Thyroid gland (tissue), 4 donors: ENCODE data around the gene INVS.

Experiments
- POLR2A ChIP-seq, 2 donors: fragments of 450-650 bp; IDR thresholded peaks; one replicate each; pipeline ENCODE4 v1.6.1; 2017; ENCODE audit warnings: antibody characterized with exemption in 2 of 2, mild to moderate bottlenecking in 2 of 2, moderate library complexity in 1 of 2
- TF ChIP-seq, protein P1 (sequence below), 6 experiments: fragments of 200-600 bp in 3 of 6; fragments of 450-650 bp in 3 of 6; sonication (generic) in 3 of 6; IDR thresholded peaks; one replicate each; pipeline ENCODE4 v1.5.1; 2016 to 2019; ENCODE audit warnings: antibody characterized with exemption in 6 of 6, mild to moderate bottlenecking in 2 of 6, inconsistent platforms in 1 of 6, moderate library complexity in 1 of 6

DNA sequence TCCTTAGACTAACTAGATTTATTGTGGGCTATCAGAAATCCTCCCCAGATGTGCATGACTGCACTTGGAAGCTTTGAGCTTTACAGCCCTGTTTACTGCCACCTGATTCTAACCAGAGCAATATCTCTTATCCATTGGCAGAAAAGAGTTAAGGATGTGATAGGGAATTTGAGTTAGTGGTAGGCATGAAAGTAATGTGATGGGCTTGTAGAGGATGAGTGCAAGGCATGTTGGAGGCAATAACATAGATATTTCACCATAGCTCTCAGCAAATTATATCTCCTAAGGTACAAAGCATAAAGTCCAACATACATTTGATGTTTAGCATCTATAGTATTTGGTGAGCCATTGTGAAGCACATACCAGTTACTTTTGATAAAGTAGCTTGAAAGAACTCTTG lies 103.8 kb downstream of the INVS start:
- TF ChIP-seq, protein P1, sequence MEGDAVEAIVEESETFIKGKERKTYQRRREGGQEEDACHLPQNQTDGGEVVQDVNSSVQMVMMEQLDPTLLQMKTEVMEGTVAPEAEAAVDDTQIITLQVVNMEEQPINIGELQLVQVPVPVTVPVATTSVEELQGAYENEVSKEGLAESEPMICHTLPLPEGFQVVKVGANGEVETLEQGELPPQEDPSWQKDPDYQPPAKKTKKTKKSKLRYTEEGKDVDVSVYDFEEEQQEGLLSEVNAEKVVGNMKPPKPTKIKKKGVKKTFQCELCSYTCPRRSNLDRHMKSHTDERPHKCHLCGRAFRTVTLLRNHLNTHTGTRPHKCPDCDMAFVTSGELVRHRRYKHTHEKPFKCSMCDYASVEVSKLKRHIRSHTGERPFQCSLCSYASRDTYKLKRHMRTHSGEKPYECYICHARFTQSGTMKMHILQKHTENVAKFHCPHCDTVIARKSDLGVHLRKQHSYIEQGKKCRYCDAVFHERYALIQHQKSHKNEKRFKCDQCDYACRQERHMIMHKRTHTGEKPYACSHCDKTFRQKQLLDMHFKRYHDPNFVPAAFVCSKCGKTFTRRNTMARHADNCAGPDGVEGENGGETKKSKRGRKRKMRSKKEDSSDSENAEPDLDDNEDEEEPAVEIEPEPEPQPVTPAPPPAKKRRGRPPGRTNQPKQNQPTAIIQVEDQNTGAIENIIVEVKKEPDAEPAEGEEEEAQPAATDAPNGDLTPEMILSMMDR (IDR thresholded peaks at IDR 0.05): no peak
- no peak for TF ChIP-seq POLR2A (IDR thresholded peaks at IDR 0.05)
